Measurements from ENCODE around the gene SPACA4.

The SPACA4 gene

DNA sequence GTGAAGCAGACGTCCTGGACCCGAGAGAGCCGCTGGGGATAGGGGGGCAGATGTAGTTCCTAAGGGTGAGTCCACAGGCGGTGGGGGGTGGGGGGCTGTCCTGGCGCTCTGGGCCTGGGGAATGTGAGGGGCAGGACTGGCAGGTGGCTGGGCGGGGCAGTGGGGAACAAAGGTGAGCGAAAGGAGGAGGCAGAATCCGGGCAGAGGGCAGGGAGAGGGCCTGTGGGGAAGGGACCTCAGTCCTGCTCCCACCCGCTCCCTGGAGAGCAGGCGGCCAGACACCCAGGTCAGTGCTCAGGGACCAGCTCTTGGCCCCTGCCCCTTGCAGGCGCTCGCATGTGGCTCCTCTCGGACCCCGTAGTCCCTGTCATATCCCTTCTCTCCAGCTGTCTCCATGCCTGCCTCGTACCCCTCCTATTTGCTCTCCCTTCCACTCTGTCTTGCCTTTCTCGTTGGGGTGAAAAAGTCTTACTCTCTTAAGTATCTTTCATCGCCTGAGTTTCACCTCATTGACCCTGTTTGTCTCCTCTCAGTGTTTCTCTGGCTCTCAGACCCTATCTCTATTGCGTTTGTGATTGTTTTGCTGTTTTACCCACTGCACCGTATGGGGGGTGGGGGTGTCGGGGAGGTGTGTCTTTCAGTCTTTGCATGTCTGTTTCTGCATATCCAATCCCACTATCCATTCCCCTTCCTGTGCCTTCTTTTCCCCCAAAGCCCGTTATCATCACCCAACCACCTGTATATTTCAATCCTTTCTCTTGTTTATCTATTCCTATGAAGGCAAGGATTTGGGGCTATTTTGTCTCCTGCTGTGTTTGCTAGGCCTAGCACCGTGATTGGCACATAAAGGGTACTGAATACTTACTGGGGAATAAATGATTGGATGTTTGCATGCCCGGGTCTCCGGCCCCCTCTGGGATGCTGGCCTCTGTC, 18.5 kb downstream of the SPACA4 start:
- TF ChIP-seq TEAD4 (IDR thresholded peaks at IDR 0.05) (no peak), YY1 (IDR thresholded peaks at IDR 0.05; ENCODE audit: low read depth) (no peak), EP300 (IDR thresholded peaks at IDR 0.05; ENCODE audit: borderline replicate concordance) (no peak), RAD21 (IDR thresholded peaks at IDR 0.05; ENCODE audit: low read depth) (no peak), FOXM1 (IDR thresholded peaks at IDR 0.05; ENCODE audit: borderline replicate concordance, low read depth) (no peak), NFIC (IDR thresholded peaks at IDR 0.05) (no peak), CEBPB (IDR thresholded peaks at IDR 0.05) (no peak), ZBTB7A (IDR thresholded peaks at IDR 0.05; ENCODE audit: low read depth) (no peak)
- TF ChIP-seq, protein P1, sequence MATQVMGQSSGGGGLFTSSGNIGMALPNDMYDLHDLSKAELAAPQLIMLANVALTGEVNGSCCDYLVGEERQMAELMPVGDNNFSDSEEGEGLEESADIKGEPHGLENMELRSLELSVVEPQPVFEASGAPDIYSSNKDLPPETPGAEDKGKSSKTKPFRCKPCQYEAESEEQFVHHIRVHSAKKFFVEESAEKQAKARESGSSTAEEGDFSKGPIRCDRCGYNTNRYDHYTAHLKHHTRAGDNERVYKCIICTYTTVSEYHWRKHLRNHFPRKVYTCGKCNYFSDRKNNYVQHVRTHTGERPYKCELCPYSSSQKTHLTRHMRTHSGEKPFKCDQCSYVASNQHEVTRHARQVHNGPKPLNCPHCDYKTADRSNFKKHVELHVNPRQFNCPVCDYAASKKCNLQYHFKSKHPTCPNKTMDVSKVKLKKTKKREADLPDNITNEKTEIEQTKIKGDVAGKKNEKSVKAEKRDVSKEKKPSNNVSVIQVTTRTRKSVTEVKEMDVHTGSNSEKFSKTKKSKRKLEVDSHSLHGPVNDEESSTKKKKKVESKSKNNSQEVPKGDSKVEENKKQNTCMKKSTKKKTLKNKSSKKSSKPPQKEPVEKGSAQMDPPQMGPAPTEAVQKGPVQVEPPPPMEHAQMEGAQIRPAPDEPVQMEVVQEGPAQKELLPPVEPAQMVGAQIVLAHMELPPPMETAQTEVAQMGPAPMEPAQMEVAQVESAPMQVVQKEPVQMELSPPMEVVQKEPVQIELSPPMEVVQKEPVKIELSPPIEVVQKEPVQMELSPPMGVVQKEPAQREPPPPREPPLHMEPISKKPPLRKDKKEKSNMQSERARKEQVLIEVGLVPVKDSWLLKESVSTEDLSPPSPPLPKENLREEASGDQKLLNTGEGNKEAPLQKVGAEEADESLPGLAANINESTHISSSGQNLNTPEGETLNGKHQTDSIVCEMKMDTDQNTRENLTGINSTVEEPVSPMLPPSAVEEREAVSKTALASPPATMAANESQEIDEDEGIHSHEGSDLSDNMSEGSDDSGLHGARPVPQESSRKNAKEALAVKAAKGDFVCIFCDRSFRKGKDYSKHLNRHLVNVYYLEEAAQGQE (IDR thresholded peaks at IDR 0.05; ENCODE audit: low read depth) = no peak
- TF ChIP-seq, protein P2, sequence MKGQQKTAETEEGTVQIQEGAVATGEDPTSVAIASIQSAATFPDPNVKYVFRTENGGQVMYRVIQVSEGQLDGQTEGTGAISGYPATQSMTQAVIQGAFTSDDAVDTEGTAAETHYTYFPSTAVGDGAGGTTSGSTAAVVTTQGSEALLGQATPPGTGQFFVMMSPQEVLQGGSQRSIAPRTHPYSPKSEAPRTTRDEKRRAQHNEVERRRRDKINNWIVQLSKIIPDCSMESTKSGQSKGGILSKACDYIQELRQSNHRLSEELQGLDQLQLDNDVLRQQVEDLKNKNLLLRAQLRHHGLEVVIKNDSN (IDR thresholded peaks at IDR 0.05) = no peak
- TF ChIP-seq, protein P3, sequence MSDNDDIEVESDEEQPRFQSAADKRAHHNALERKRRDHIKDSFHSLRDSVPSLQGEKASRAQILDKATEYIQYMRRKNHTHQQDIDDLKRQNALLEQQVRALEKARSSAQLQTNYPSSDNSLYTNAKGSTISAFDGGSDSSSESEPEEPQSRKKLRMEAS (IDR thresholded peaks at IDR 0.05) = no peak

DNA sequence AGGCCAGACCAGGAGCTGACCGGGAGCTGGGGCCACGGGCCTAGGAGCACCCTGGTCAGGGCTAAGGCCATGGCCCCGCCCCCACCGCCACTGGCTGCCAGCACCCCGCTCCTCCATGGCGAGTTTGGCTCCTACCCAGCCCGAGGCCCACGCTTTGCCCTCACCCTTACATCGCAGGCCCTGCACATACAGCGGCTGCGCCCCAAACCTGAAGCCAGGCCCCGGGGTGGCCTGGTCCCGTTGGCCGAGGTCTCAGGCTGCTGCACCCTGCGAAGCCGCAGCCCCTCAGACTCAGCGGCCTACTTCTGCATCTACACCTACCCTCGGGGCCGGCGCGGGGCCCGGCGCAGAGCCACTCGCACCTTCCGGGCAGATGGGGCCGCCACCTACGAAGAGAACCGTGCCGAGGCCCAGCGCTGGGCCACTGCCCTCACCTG, 19.4 kb downstream of the SPACA4 start:
- no peak for TF ChIP-seq NFIC (IDR thresholded peaks at IDR 0.05)
- TF ChIP-seq ZBTB7A (IDR thresholded peaks at IDR 0.05; ENCODE audit: low read depth) = no peak
- no peak for TF ChIP-seq FOXM1 (IDR thresholded peaks at IDR 0.05; ENCODE audit: borderline replicate concordance, low read depth)
- TF ChIP-seq, protein P3 (IDR thresholded peaks at IDR 0.05) = no peak
- TF ChIP-seq TEAD4 (IDR thresholded peaks at IDR 0.05) = no peak
- no peak for TF ChIP-seq YY1 (IDR thresholded peaks at IDR 0.05; ENCODE audit: low read depth)
- TF ChIP-seq, protein P1 (IDR thresholded peaks at IDR 0.05; ENCODE audit: low read depth) = no peak
- TF ChIP-seq EGR1 (IDR thresholded peaks at IDR 0.05) = no peak
- TF ChIP-seq CEBPB (IDR thresholded peaks at IDR 0.05) = no peak
- TF ChIP-seq, protein P2 (IDR thresholded peaks at IDR 0.05) = no peak
- TF ChIP-seq TCF12 (IDR thresholded peaks at IDR 0.05; ENCODE audit: low read depth) = no peak
- TF ChIP-seq RAD21 (IDR thresholded peaks at IDR 0.05; ENCODE audit: low read depth) = no peak
- no peak for TF ChIP-seq TAF1 (IDR thresholded peaks at IDR 0.05; ENCODE audit: low read depth)
- TF ChIP-seq EP300 (IDR thresholded peaks at IDR 0.05; ENCODE audit: borderline replicate concordance) = no peak
- TF ChIP-seq CREB1 (IDR thresholded peaks at IDR 0.05; ENCODE audit: low read depth) = no peak

DNA sequence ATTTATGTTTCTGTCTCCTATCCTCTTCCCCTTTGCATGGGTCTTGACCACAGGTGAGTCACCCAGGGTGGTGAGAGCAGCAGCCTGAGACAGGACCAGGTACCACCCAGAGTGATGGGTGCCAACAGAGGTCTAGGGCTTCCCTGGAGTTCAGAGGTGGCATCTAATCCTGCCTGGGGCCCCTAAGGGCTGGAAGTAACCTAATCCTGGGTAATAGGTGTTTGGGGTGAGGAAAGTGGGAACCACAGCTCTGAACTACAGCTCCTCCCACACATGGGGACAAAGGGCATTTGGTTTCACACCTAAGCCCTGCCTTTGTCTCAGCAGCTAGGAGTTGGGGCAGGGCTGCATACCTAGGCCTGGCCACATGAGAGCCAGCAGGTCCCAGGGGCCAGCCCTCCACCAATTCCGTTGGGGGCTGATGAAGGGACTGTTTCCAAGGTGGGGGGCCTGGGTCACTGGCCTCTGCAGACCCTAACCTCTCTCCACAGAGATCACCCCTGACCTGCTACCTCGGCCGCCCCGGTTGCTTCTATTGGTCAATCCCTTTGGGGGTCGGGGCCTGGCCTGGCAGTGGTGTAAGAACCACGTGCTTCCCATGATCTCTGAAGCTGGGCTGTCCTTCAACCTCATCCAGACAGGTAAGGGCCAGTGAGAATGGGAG, 20.8 kb downstream of the SPACA4 start:
- TF ChIP-seq FOXM1 (IDR thresholded peaks at IDR 0.05; ENCODE audit: borderline replicate concordance, low read depth) (no peak), TAF1 (IDR thresholded peaks at IDR 0.05; ENCODE audit: low read depth) (no peak), EP300 (IDR thresholded peaks at IDR 0.05; ENCODE audit: borderline replicate concordance) (no peak), TCF12 (IDR thresholded peaks at IDR 0.05; ENCODE audit: low read depth) (no peak), YY1 (IDR thresholded peaks at IDR 0.05; ENCODE audit: low read depth) (no peak), ZBTB7A (IDR thresholded peaks at IDR 0.05; ENCODE audit: low read depth) (no peak), CEBPB (IDR thresholded peaks at IDR 0.05) (no peak), RAD21 (IDR thresholded peaks at IDR 0.05; ENCODE audit: low read depth) (no peak), TEAD4 (IDR thresholded peaks at IDR 0.05) (no peak), CREB1 (IDR thresholded peaks at IDR 0.05; ENCODE audit: low read depth) (no peak), EGR1 (IDR thresholded peaks at IDR 0.05) (no peak), NFIC (IDR thresholded peaks at IDR 0.05) (no peak)
- TF ChIP-seq, protein P1 (IDR thresholded peaks at IDR 0.05; ENCODE audit: low read depth) = no peak
- TF ChIP-seq, protein P2 (IDR thresholded peaks at IDR 0.05) = no peak
- TF ChIP-seq, protein P3 (IDR thresholded peaks at IDR 0.05) = no peak
